ENCODE results near the gene IGFBP7. TPM values are rescaled to one million over a fixed set of nuclear protein-coding genes. Genes with fewer than 3 reads are reported as not detected.

The IGFBP7 gene
- polyA plus RNA-seq, 3 donors, result 575 to 591 (median 582) TPM

Other genes with a start within 250 kb of the IGFBP7 start
- 10 to 100 TPM; 54.1 to 58.3 (median 55.1) TPM for gene REST, start 202.5 kb downstream of the IGFBP7 start, polyA plus RNA-seq (ENCODE audit: insufficient read length in 3 of 3)
- gene NOA1, start 132.8 kb downstream of the IGFBP7 start, polyA plus RNA-seq (ENCODE audit: insufficient read length in 3 of 3), result 10 to 100 TPM; 20.7 to 22.7 (median 21.1) TPM
- gene POLR2B, start 131.5 kb downstream of the IGFBP7 start, polyA plus RNA-seq (ENCODE audit: insufficient read length in 3 of 3), result 100 to 1,000 TPM; 119 to 126 (median 119) TPM

Data from right renal cortex interstitium (tissue), 3 donors.